ENCODE data around the gene APOM.

APOM gene

GRCh38 chr6:31655349-31656237 lies at the start of gene APOM:
Gene APOM (plus strand): TSS chr6:31655894. CDS start chr6:31655967, 73 bp downstream.
- Mint-ChIP-seq H3K27ac (peak within 1 kb of the TSS in 1 of 2 donors; percentile 34), H3K27me3 (no peaks in the 10 kb centered on the region), H3K4me3 (no peak within 1 kb of the TSS), H3K4me1 (peaks cover 68% of the 10 kb centered on the region), H3K9me3 (no peaks in the 10 kb centered on the region)
- no peak for DNase-seq
- no peak for ATAC-seq

- Mint-ChIP-seq H3K4me3 (no peak overlapping the region), H3K4me1 (no peaks in the 10 kb centered on the region), H3K27ac (no peak overlapping the region), H3K27me3 (no peaks in the 10 kb centered on the region), H3K9me3 (no peaks in the 10 kb centered on the region)
- no peak for DNase-seq
- ATAC-seq = no peak
Observed at GRCh38 chr6:31607317-31607716, 48.4 kb upstream of the APOM start.

GRCh38 chr6:31609519-31610406 lies 45.9 kb upstream of the APOM start:
- Mint-ChIP-seq H3K4me1 (peaks cover 9% of the 10 kb centered on the region), H3K27ac (no peak overlapping the region), H3K9me3 (no peaks in the 10 kb centered on the region), H3K27me3 (no peaks in the 10 kb centered on the region), H3K4me3 (no peak overlapping the region)
- ATAC-seq (no peak), DNase-seq (no peak)

GRCh38 chr6:31610968-31611367 lies 44.7 kb upstream of the APOM start:
- DNase-seq = no peak

GRCh38 chr6:31614075-31614619 lies 41.5 kb upstream of the APOM start:
- no peak overlapping the region for H3K27ac Mint-ChIP-seq
- H3K27me3 Mint-ChIP-seq = no peaks in the 10 kb centered on the region
- H3K9me3 Mint-ChIP-seq = no peaks in the 10 kb centered on the region
- no peak for DNase-seq
- no peak overlapping the region for H3K4me3 Mint-ChIP-seq
- H3K4me1 Mint-ChIP-seq = peaks cover 52% of the 10 kb centered on the region
- ATAC-seq = no peak

More at GRCh38 chr6:31610968-31611367, 44.7 kb upstream of the APOM start:
- H3K4me3 Mint-ChIP-seq = no peak overlapping the region
- H3K27ac Mint-ChIP-seq = no peak overlapping the region
- H3K27me3 Mint-ChIP-seq = no peaks in the 10 kb centered on the region
- H3K4me1 Mint-ChIP-seq = peaks cover 21% of the 10 kb centered on the region
- H3K9me3 Mint-ChIP-seq = no peaks in the 10 kb centered on the region
- ATAC-seq = no peak

GRCh38 chr6:31614684-31615578 lies 40.8 kb upstream of the APOM start, which contains the start of gene AIF1:
Gene AIF1 (plus strand): TSS chr6:31615234. CDS start chr6:31615330, 96 bp downstream.
- peak within 1 kb of the TSS; percentile 89 to 96 for H3K4me3 Mint-ChIP-seq
- H3K4me1 Mint-ChIP-seq = peaks cover 52% of the 10 kb centered on the region
- no peaks in the 10 kb centered on the region for H3K27me3 Mint-ChIP-seq
- DNase-seq (no peak), ATAC-seq (no peak)
- H3K9me3 Mint-ChIP-seq = no peaks in the 10 kb centered on the region
- H3K27ac Mint-ChIP-seq = peak within 1 kb of the TSS; percentile 93 to 98

GRCh38 chr6:31615748-31616147 lies 39.9 kb upstream of the APOM start:
- no peaks in the 10 kb centered on the region for H3K9me3 Mint-ChIP-seq
- ATAC-seq = no peak
- peak overlapping the region; percentile 89 to 96 for H3K4me3 Mint-ChIP-seq
- peaks cover 52% of the 10 kb centered on the region for H3K4me1 Mint-ChIP-seq
- DNase-seq = peak; percentile 28 to 57
- no peaks in the 10 kb centered on the region for H3K27me3 Mint-ChIP-seq
- H3K27ac Mint-ChIP-seq = peak overlapping the region; percentile 93 to 98

- no peak for ATAC-seq
- Mint-ChIP-seq H3K4me1 (peaks cover 57% of the 10 kb centered on the region), H3K27ac (peak overlapping the region; percentile 93 to 98), H3K9me3 (no peaks in the 10 kb centered on the region), H3K27me3 (no peaks in the 10 kb centered on the region), H3K4me3 (peak overlapping the region; percentile 89 to 96)
- no peak for DNase-seq
Observed at GRCh38 chr6:31617010-31617409, 38.7 kb upstream of the APOM start.

- H3K9me3 Mint-ChIP-seq = no peaks in the 10 kb centered on the region
- DNase-seq = peak; percentile 97 to 99
- peak overlapping the region; percentile 78 to 97 for H3K4me3 Mint-ChIP-seq
- H3K27ac Mint-ChIP-seq = peak overlapping the region; percentile 96
- peaks cover 65% of the 10 kb centered on the region for H3K4me1 Mint-ChIP-seq
- no peaks in the 10 kb centered on the region for H3K27me3 Mint-ChIP-seq
- ATAC-seq = peak; percentile 87
Observed at GRCh38 chr6:31619805-31620585, 35.7 kb upstream of the APOM start.

GRCh38 chr6:31620586-31621319 lies 34.9 kb upstream of the APOM start, which contains the start of gene PRRC2A:
Gene PRRC2A (plus strand): TSS chr6:31620715. CDS start chr6:31622790, 2,075 bp downstream.
- Mint-ChIP-seq H3K9me3 (no peaks in the 10 kb centered on the region), H3K27me3 (no peaks in the 10 kb centered on the region), H3K27ac (peak within 1 kb of the TSS; percentile 96 to 98), H3K4me1 (peaks cover 57% of the 10 kb centered on the region), H3K4me3 (peak within 1 kb of the TSS; percentile 78 to 97)
- ATAC-seq (peak; percentile 72), DNase-seq (peak in 1 of 2 donors; percentile 95)

GRCh38 chr6:31621320-31621939 lies 34.3 kb upstream of the APOM start:
- H3K4me1 Mint-ChIP-seq = peaks cover 57% of the 10 kb centered on the region
- no peaks in the 10 kb centered on the region for H3K27me3 Mint-ChIP-seq
- ATAC-seq (no peak), DNase-seq (no peak)
- H3K9me3 Mint-ChIP-seq = no peaks in the 10 kb centered on the region
- H3K27ac Mint-ChIP-seq = peak overlapping the region; percentile 90 to 98
- peak overlapping the region; percentile 78 to 97 for H3K4me3 Mint-ChIP-seq

GRCh38 chr6:31621991-31622390 lies 33.7 kb upstream of the APOM start:
- ATAC-seq (no peak), DNase-seq (no peak)
- Mint-ChIP-seq H3K4me1 (peaks cover 56% of the 10 kb centered on the region), H3K4me3 (peak overlapping the region; percentile 78 to 97), H3K27ac (peak overlapping the region; percentile 90 to 98), H3K9me3 (no peaks in the 10 kb centered on the region), H3K27me3 (no peaks in the 10 kb centered on the region)

GRCh38 chr6:31622684-31623091 lies 33.0 kb upstream of the APOM start:
- Mint-ChIP-seq H3K27me3 (no peaks in the 10 kb centered on the region), H3K4me3 (peak overlapping the region; percentile 78 to 97), H3K27ac (peak overlapping the region; percentile 90 to 98), H3K9me3 (no peaks in the 10 kb centered on the region), H3K4me1 (peaks cover 56% of the 10 kb centered on the region)
- no peak for DNase-seq
- ATAC-seq = no peak
